CD4-positive, alpha-beta T cell treated with Interleukin-15 for 1 hour (primary cell): ENCODE data around the gene PSIP1.
"Not testable (repeated sequence)": the region's sequence is repeated elsewhere in the genome, so short reads cannot be mapped to it uniquely, and the experiment has no call there.

ENCODE experiments used
- DNase-seq: peaks from one replicate; pipeline ENCODE4 v3.0.0-alpha.2; 2020

PSIP1 gene

GRCh38 chr9:15430920-15431844, 79.6 kb downstream of the PSIP1 start:
- no peak for DNase-seq

- not testable (repeated sequence) for DNase-seq
Observed at GRCh38 chr9:15427702-15428101, 83.1 kb downstream of the PSIP1 start.

- DNase-seq, result no peak
Observed at GRCh38 chr9:15426019-15426418, 84.8 kb downstream of the PSIP1 start.

GRCh38 chr9:15423231-15423985, 87.4 kb downstream of the PSIP1 start:
- no peak for DNase-seq

- peak; percentile 94 for DNase-seq
Observed at GRCh38 chr9:15422372-15423230, 88.2 kb downstream of the PSIP1 start, which contains the start of gene SNAPC3. SNAPC3 (plus strand) TSS chr9:15422876; CDS start chr9:15422880, 4 bp downstream.

- no peak for DNase-seq
Observed at GRCh38 chr9:15421990-15422371, 88.8 kb downstream of the PSIP1 start.

GRCh38 chr9:15421532-15421931, 89.2 kb downstream of the PSIP1 start:
- no peak for DNase-seq

- no peak for DNase-seq
Observed at GRCh38 chr9:15420796-15421195, 90.0 kb downstream of the PSIP1 start.

- DNase-seq, result no peak
Observed at GRCh38 chr9:15417626-15418025, 93.1 kb downstream of the PSIP1 start.

- DNase-seq, result no peak
Observed at GRCh38 chr9:15416880-15417279, 93.9 kb downstream of the PSIP1 start.
